HL-60 (cell line): ENCODE data around the gene ANKRD31.

Source experiments
- DNase-seq, 2 experiments: peaks; one replicate each; pipeline ENCODE4 v3.0.0-alpha.2; 2010 to 2020; ENCODE audit warnings: low read depth in 1 of 2, low spot score in 1 of 2
- H3K27ac ChIP-seq: fragments of 250-450 bp; sonication (Bioruptor Pico); replicated peaks from 2 replicates; pipeline ENCODE4 v1.5.1; 2020; ENCODE audit warnings: mild to moderate bottlenecking, moderate library complexity
- H3K27me3 ChIP-seq: fragments of 250-450 bp; sonication (Bioruptor Pico); 2 replicates; pipeline ENCODE4 v1.5.1; 2021; ENCODE audit warnings: mild to moderate bottlenecking, moderate library complexity; ENCODE audit not compliant: insufficient read depth, poor library complexity, severe bottlenecking
- H3K4me3 ChIP-seq: replicated peaks from 2 replicates; pipeline ENCODE4 v1.5.1; 2011; ENCODE audit warnings: mild to moderate bottlenecking, control low read depth, low read length; ENCODE audit not compliant: insufficient read depth
- GABPA ChIP-seq: IDR thresholded peaks from 2 replicates; pipeline ENCODE4 v1.6.1; 2012; ENCODE audit warnings: low read depth
- POLR2AphosphoS5 ChIP-seq: IDR thresholded peaks from 2 replicates; pipeline ENCODE4 v1.6.1; 2012; ENCODE audit warnings: low read depth
- REST ChIP-seq: IDR thresholded peaks from 2 replicates; pipeline ENCODE4 v1.6.1; 2012; ENCODE audit warnings: low read depth; ENCODE audit not compliant: insufficient replicate concordance
- SPI1 ChIP-seq: IDR thresholded peaks from 2 replicates; pipeline ENCODE4 v1.6.1; 2012; ENCODE audit warnings: low read depth, mild to moderate bottlenecking, borderline replicate concordance
- TF ChIP-seq, protein P1 (sequence below): IDR thresholded peaks from one replicate; pipeline ENCODE4 v1.5.1; 2011; ENCODE audit warnings: low read length, control low read depth, inconsistent platforms; ENCODE audit not compliant: insufficient read depth

ANKRD31 gene

GRCh38 chr5:75059912-75060545 is 176.6 kb downstream of the ANKRD31 start:
- H3K27ac ChIP-seq: no peak overlapping the region
- DNase-seq: no peak
- TF ChIP-seq GABPA: no peak
- 0 out of 2 replicates have a peak, but pooled peaks have one; percentile 8 for TF ChIP-seq SPI1

DNA sequence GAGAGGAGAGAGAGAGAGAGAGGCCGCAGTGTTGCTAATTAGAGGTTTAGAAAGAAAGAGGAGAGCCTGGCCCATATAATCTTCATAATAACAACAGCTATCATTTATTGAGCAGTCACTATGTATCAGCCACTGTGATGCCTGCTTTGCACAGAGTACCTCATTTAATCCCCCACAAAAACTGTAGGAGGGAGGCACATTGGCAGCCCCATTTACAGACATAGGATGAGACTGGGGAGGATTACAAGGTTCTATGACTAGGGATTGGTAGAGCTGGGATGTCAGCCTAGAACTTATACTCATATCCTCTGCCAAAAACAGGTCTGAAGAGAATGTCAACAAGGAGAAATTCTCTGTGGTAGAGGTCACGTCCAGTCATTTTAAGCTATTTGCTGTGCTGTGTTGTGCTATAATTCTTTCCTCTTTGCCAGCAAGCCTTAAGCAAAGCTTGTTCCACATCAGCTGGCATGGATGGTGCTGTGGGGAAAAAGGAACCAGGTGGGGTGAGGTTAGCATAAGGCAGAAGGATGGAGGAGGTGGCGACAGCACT is 177.6 kb downstream of the ANKRD31 start:
- DNase-seq: no peak
- Histone ChIP-seq H3K27me3 (peaks cover 5% of the 10 kb centered on the region), H3K4me3 (no peak overlapping the region), H3K27ac (no peak overlapping the region)
- TF ChIP-seq REST (no peak), SPI1 (no peak), POLR2AphosphoS5 (no peak), GABPA (no peak)
- TF ChIP-seq, protein P1, sequence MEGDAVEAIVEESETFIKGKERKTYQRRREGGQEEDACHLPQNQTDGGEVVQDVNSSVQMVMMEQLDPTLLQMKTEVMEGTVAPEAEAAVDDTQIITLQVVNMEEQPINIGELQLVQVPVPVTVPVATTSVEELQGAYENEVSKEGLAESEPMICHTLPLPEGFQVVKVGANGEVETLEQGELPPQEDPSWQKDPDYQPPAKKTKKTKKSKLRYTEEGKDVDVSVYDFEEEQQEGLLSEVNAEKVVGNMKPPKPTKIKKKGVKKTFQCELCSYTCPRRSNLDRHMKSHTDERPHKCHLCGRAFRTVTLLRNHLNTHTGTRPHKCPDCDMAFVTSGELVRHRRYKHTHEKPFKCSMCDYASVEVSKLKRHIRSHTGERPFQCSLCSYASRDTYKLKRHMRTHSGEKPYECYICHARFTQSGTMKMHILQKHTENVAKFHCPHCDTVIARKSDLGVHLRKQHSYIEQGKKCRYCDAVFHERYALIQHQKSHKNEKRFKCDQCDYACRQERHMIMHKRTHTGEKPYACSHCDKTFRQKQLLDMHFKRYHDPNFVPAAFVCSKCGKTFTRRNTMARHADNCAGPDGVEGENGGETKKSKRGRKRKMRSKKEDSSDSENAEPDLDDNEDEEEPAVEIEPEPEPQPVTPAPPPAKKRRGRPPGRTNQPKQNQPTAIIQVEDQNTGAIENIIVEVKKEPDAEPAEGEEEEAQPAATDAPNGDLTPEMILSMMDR: no peak

More at GRCh38 chr5:75059912-75060545, 176.6 kb downstream of the ANKRD31 start:
- Histone ChIP-seq H3K4me3 (no peak overlapping the region), H3K27me3 (peaks cover under 1% of the 10 kb centered on the region)

DNA sequence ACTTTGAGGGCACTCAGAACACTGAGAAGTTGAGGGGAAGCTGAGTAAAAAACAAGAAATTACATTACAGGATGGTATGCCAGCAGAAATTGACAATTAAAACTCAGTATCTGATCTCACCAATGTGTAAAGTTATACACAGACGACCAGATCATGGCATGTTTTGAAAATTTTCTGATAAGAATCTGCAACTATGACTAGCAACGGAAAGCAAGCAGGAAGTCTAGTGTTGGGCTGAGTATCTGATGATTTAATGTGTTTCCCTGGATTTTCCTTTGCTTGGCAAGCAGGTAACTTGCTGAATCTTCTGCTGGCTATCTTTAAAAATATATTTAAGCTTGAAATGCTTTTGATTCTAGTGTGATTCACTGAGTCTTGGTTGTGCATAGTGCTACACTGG is 179.1 kb downstream of the ANKRD31 start:
- Histone ChIP-seq H3K27me3 (peaks cover 5% of the 10 kb centered on the region), H3K4me3 (no peak overlapping the region), H3K27ac (no peak overlapping the region)
- no peak for DNase-seq
- TF ChIP-seq, protein P1: no peak
- TF ChIP-seq POLR2AphosphoS5 (no peak), SPI1 (no peak), GABPA (no peak), REST (no peak)

DNA sequence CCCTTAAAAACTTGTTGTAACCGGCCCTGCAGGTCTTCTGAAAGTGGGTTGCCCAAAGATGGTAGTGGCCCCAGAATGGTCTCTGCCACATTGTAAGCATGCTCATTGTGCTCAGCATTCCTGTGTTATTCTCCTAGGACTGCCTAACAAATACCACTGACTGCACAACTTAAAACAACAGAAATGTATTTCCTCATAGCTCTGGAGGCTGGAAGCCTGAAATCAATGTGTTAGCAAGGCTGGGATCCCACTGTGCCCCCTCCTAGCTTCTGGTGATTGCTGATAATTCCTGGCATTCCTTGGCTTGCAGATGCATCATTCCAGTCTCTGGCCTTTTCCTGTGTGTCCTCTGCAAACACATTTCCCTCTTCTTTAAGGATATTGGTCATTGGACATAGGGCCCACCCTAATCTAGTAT is 180.9 kb downstream of the ANKRD31 start:
- TF ChIP-seq POLR2AphosphoS5: no peak
- H3K27me3 ChIP-seq: peaks cover 10% of the 10 kb centered on the region
- H3K4me3 ChIP-seq: no peak overlapping the region
- no peak overlapping the region for H3K27ac ChIP-seq
- no peak for DNase-seq
